H9 (cell line): ENCODE data around the gene ZNF546. TPM values are rescaled to one million over a fixed set of nuclear protein-coding genes. Genes with fewer than 3 reads are reported as not detected.

Experiments used
- DNase-seq: peaks from one replicate; pipeline ENCODE4 v3.0.0-alpha.2; 2017
- H2AFZ ChIP-seq: one replicate; pipeline ENCODE4 v1.6.1; 2013; ENCODE audit warnings: mild to moderate bottlenecking, low read length, control low read depth, moderate library complexity
- H2AK5ac ChIP-seq: 2 replicates; pipeline ENCODE4 v1.6.1; 2013; ENCODE audit warnings: low read length, control low read depth, mixed read lengths; ENCODE audit not compliant: insufficient read length
- H2BK120ac ChIP-seq: one replicate; pipeline ENCODE4 v1.6.1; 2013; ENCODE audit warnings: low read depth, mild to moderate bottlenecking, low read length, control low read depth, inconsistent platforms; ENCODE audit not compliant: poor library complexity, severe bottlenecking
- H2BK12ac ChIP-seq: 2 replicates; pipeline ENCODE4 v1.6.1; 2013; ENCODE audit warnings: low read length, control low read depth, mixed read lengths, low read depth; ENCODE audit not compliant: insufficient read length
- H2BK15ac ChIP-seq: 2 replicates; pipeline ENCODE4 v1.6.1; 2013; ENCODE audit warnings: low read depth, low read length, control low read depth
- H2BK20ac ChIP-seq: one replicate; pipeline ENCODE4 v1.6.1; 2013; ENCODE audit warnings: low read depth, mild to moderate bottlenecking, low read length, control low read depth, inconsistent platforms; ENCODE audit not compliant: poor library complexity, severe bottlenecking
- H2BK5ac ChIP-seq: 2 replicates; pipeline ENCODE4 v1.6.1; 2013; ENCODE audit warnings: low read length, control low read depth, mixed read lengths; ENCODE audit not compliant: insufficient read length
- H3K14ac ChIP-seq: 2 replicates; pipeline ENCODE4 v1.6.1; 2013; ENCODE audit warnings: low read length, control low read depth; ENCODE audit not compliant: insufficient read depth
- H3K18ac ChIP-seq: 2 replicates; pipeline ENCODE4 v1.6.1; 2013; ENCODE audit warnings: low read depth, mild to moderate bottlenecking, mixed read lengths, low read length, control low read depth; ENCODE audit not compliant: insufficient read length
- H3K23ac ChIP-seq: 2 replicates; pipeline ENCODE4 v1.6.1; 2013; ENCODE audit warnings: low read length, control low read depth, mixed read lengths, low read depth; ENCODE audit not compliant: insufficient read length
- H3K23me2 ChIP-seq: 2 replicates; pipeline ENCODE4 v1.6.1; 2013; ENCODE audit warnings: low read depth, mild to moderate bottlenecking, mixed read lengths, low read length, control low read depth; ENCODE audit not compliant: insufficient read length, poor library complexity, severe bottlenecking
- H3K27ac ChIP-seq: 2 replicates; pipeline ENCODE4 v1.5.1; 2013; ENCODE audit warnings: low read length, control low read depth, mixed read lengths, low read depth; ENCODE audit not compliant: insufficient read length
- H3K27me3 ChIP-seq: 2 replicates; pipeline ENCODE4 v1.6.1; 2013; ENCODE audit warnings: low read length, control low read depth, inconsistent platforms; ENCODE audit not compliant: insufficient read depth
- H3K4ac ChIP-seq: 2 replicates; pipeline ENCODE4 v1.6.1; 2013; ENCODE audit warnings: low read depth, mild to moderate bottlenecking, control low read depth, inconsistent platforms, low read length, moderate library complexity
- H3K4me1 ChIP-seq: 2 replicates; pipeline ENCODE4 v1.6.1; 2013; ENCODE audit warnings: low read length, control low read depth, inconsistent platforms; ENCODE audit not compliant: insufficient read depth
- H3K4me2 ChIP-seq: 2 replicates; pipeline ENCODE4 v1.6.1; 2013; ENCODE audit warnings: low read length, control low read depth, mixed read lengths; ENCODE audit not compliant: insufficient read length, insufficient read depth
- H3K56ac ChIP-seq: 2 replicates; pipeline ENCODE4 v1.6.1; 2013; ENCODE audit warnings: low read depth, mild to moderate bottlenecking, mixed read lengths, low read length, control low read depth; ENCODE audit not compliant: insufficient read length
- H3K79me1 ChIP-seq: 2 replicates; pipeline ENCODE4 v1.6.1; 2013; ENCODE audit warnings: low read depth, mild to moderate bottlenecking, moderate library complexity, low read length, control low read depth, inconsistent platforms; ENCODE audit not compliant: insufficient read depth, poor library complexity, severe bottlenecking
- H3K79me2 ChIP-seq: 2 replicates; pipeline ENCODE4 v1.6.1; 2013; ENCODE audit warnings: low read length, control low read depth, inconsistent platforms; ENCODE audit not compliant: insufficient read depth
- H3K9ac ChIP-seq: 2 replicates; pipeline ENCODE4 v1.6.1; 2013; ENCODE audit warnings: low read length, control low read depth, mixed read lengths; ENCODE audit not compliant: insufficient read length; ENCODE audit errors: extremely low read depth
- H3K9me3 ChIP-seq: one replicate; pipeline ENCODE4 v1.6.1; 2013; ENCODE audit warnings: low read depth, low read length, inconsistent platforms; ENCODE audit not compliant: control insufficient read depth
- H3T11ph ChIP-seq: one replicate; pipeline ENCODE4 v1.6.1; 2013; ENCODE audit warnings: mild to moderate bottlenecking, low read length, control low read depth, inconsistent platforms
- H4K20me1 ChIP-seq: one replicate; pipeline ENCODE4 v1.6.1; 2013; ENCODE audit not compliant: control insufficient read depth, insufficient read length, insufficient read depth
- H4K5ac ChIP-seq: 2 replicates; pipeline ENCODE4 v1.6.1; 2013; ENCODE audit warnings: low read depth, mild to moderate bottlenecking, mixed read lengths, low read length, control low read depth; ENCODE audit not compliant: insufficient read length
- H4K8ac ChIP-seq: replicated peaks from 2 replicates; pipeline ENCODE4 v1.6.1; 2013; ENCODE audit warnings: low read length, control low read depth, mixed read lengths, low read depth; ENCODE audit not compliant: insufficient read length
- H4K91ac ChIP-seq: 2 replicates; pipeline ENCODE4 v1.6.1; 2013; ENCODE audit warnings: low read depth, mild to moderate bottlenecking, moderate library complexity, mixed read lengths, low read length, control low read depth; ENCODE audit not compliant: insufficient read length
- H3K27ac Mint-ChIP-seq, 3 experiments: 2 replicates in 2 of 3; 3 replicates in 1 of 3; pipeline ENCODE4 v1.8.0; 2020 to 2021; ENCODE audit warnings: mixed read lengths in 3 of 3, mild to moderate bottlenecking in 1 of 3, moderate library complexity in 1 of 3
- H3K27me3 Mint-ChIP-seq: 2 replicates; pipeline ENCODE4 v1.8.0; 2021; ENCODE audit warnings: low read depth, mild to moderate bottlenecking, moderate library complexity, mixed read lengths
- H3K36me3 Mint-ChIP-seq, 3 experiments: 2 replicates in 2 of 3; 3 replicates in 1 of 3; pipeline ENCODE4 v1.8.0; 2020 to 2021; ENCODE audit warnings: low read depth in 3 of 3, mixed read lengths in 3 of 3; ENCODE audit not compliant: insufficient read depth in 1 of 3
- H3K4me1 Mint-ChIP-seq, 2 experiments: 2 replicates each; pipeline ENCODE4 v1.8.0; 2020; ENCODE audit warnings: mixed read lengths in 2 of 2
- H3K4me3 Mint-ChIP-seq, 2 experiments: 2 replicates in 1 of 2; 3 replicates in 1 of 2; pipeline ENCODE4 v1.8.0; 2020 to 2021; ENCODE audit warnings: mild to moderate bottlenecking in 2 of 2, mixed read lengths in 2 of 2, moderate library complexity in 1 of 2
- H3K9me3 Mint-ChIP-seq, 2 experiments: 2 replicates in 1 of 2; 3 replicates in 1 of 2; pipeline ENCODE4 v1.8.0; 2020; ENCODE audit warnings: mild to moderate bottlenecking in 2 of 2, mixed read lengths in 2 of 2, moderate library complexity in 1 of 2
- CTCF ChIP-seq: fragments of 200-600 bp; sonication (generic); conservative IDR thresholded peaks from 3 replicates; pipeline ENCODE4 v1.8.0; 2021; ENCODE audit warnings: antibody characterized with exemption, mild to moderate bottlenecking
- WGBS: extraction: QIAGEN DNeasy Blood & Tissue Kit; methylation state at CpG from one replicate; pipeline ENCODE4 v1.1.7; 2013; ENCODE audit warnings: missing lambda C conversion rate, low lambda C conversion rate, mixed read lengths; ENCODE audit not compliant: insufficient read length; ENCODE audit errors: extremely low coverage; 5-methylcytosine and 5-hydroxymethylcytosine counted together
- total RNA-seq: library from RNA; stranded (reverse); gene quantifications from 2 replicates; pipeline ENCODE4 v1.2.1, GENCODE V29; 2021

The ZNF546 gene
- total RNA-seq, 1 experiment from 2014 or later = 1.7 TPM

- Histone ChIP-seq H2BK120ac (no peak overlapping the region), H2BK5ac (no peak overlapping the region), H2BK20ac (no peak overlapping the region), H3K4ac (no peak overlapping the region), H2BK15ac (no peak overlapping the region), H3K9me3 (no peaks in the 10 kb centered on the region), H3K4me2 (no peak overlapping the region), H3T11ph (no peak overlapping the region), H2AFZ (no peak overlapping the region), H3K4me1 (peaks cover 3% of the 10 kb centered on the region; the same call in 1 of the 2 replicates), H3K56ac (no peak overlapping the region), H4K91ac (no peak overlapping the region), H3K18ac (no peak overlapping the region), H3K9ac (no peak overlapping the region), H3K27me3 (no peaks in the 10 kb centered on the region), H4K8ac (no peak overlapping the region), H3K27ac (no peak overlapping the region), H3K23ac (no peak overlapping the region), H2AK5ac (no peak overlapping the region), H3K79me1 (no peaks in the 10 kb centered on the region), H3K14ac (no peak overlapping the region), H2BK12ac (no peak overlapping the region), H4K5ac (no peak overlapping the region), H3K79me2 (no peaks in the 10 kb centered on the region), H3K23me2 (no peaks in the 10 kb centered on the region), H4K20me1 (no peaks in the 10 kb centered on the region)
- no peak for TF ChIP-seq CTCF
- Mint-ChIP-seq H3K4me1 (peaks cover 19 to 21% of the 10 kb centered on the region in 2 experiments), H3K27me3 (no peaks in the 10 kb centered on the region; the same call in 1 of the 2 replicates), H3K9me3 (no peaks in the 10 kb centered on the region), H3K4me3 (no peak overlapping the region), H3K36me3 (no peaks in the 10 kb centered on the region), H3K27ac (no peak overlapping the region)
- DNase-seq = no peak
- WGBS = no CpG with 5 or more reads among the region's 3 CpGs
Measured at GRCh38 chr19:39963898-39964297, 33.0 kb upstream of the ZNF546 start.
